Stimulated activated CD4-positive, alpha-beta T cell treated with anti-CD3 and anti-CD28 coated beads, Interleukin-4, amount 100 ng/mL, for 24 hours (primary cell): ENCODE results near the gene PRRG2.
A peak's percentile ranks its signal among the peaks of the same experiment; 100 is the strongest.

Experiments
- DNase-seq: peaks from one replicate; pipeline ENCODE4 v3.0.0-alpha.2; 2020

PRRG2 gene

GRCh38 chr19:49581007-49581508 lies at the start of gene PRRG2:
PRRG2 (plus strand) TSS chr19:49581316; CDS start chr19:49583220, 1,904 bp downstream.
- no peak for DNase-seq

- peak; percentile 82 for DNase-seq
Observed at GRCh38 chr19:49533551-49534488, 47.3 kb upstream of the PRRG2 start.

- no peak for DNase-seq
Observed at GRCh38 chr19:49534632-49535385, 46.3 kb upstream of the PRRG2 start.

DNA sequence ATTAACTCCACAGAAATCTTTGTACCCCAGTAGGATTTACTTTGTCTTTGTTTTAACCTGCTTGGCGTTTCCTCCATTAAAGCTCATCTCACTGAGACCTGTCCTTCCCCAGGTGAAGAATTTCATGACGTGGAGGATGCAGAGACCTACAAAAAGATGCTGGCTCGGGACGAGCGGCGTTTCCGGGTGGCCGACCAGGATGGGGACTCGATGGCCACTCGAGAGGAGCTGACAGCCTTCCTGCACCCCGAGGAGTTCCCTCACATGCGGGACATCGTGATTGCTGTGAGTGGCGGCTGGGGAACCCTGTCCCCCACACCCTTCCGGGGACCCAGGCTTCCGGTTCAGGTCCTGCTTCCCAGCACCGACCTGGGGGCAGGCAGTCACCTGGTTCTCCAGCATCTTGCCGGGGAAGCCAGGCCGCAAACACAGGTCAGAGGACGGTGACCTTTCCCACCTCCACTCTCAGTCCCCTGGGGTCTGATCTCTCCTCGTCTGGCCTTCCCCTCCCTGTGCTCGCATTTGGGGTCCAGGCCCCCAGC lies 44.1 kb upstream of the PRRG2 start:
- no peak for DNase-seq

- DNase-seq = no peak
Observed at GRCh38 chr19:49538643-49539042, 42.5 kb upstream of the PRRG2 start.

GRCh38 chr19:49539192-49539952 lies 41.7 kb upstream of the PRRG2 start:
- no peak for DNase-seq

- no peak for DNase-seq
Observed at GRCh38 chr19:49541914-49542313, 39.2 kb upstream of the PRRG2 start.

- no peak for DNase-seq
Observed at GRCh38 chr19:49542446-49542845, 38.7 kb upstream of the PRRG2 start.

GRCh38 chr19:49543032-49543431 lies 38.1 kb upstream of the PRRG2 start:
- no peak for DNase-seq

GRCh38 chr19:49544154-49544553 lies 37.0 kb upstream of the PRRG2 start:
- DNase-seq = no peak

- peak; percentile 77 for DNase-seq
Observed at GRCh38 chr19:49546825-49547565, 34.1 kb upstream of the PRRG2 start.

GRCh38 chr19:49549045-49549444 lies 32.1 kb upstream of the PRRG2 start:
- no peak for DNase-seq

- no peak for DNase-seq
Observed at GRCh38 chr19:49551531-49551930, 29.6 kb upstream of the PRRG2 start.

- DNase-seq = peak; percentile 25
Observed at GRCh38 chr19:49552749-49553148, 28.4 kb upstream of the PRRG2 start.

GRCh38 chr19:49553451-49554271 lies 27.5 kb upstream of the PRRG2 start:
- DNase-seq = peak; percentile 76

- peak; percentile 43 for DNase-seq
Observed at GRCh38 chr19:49554701-49555181, 26.4 kb upstream of the PRRG2 start.

DNA sequence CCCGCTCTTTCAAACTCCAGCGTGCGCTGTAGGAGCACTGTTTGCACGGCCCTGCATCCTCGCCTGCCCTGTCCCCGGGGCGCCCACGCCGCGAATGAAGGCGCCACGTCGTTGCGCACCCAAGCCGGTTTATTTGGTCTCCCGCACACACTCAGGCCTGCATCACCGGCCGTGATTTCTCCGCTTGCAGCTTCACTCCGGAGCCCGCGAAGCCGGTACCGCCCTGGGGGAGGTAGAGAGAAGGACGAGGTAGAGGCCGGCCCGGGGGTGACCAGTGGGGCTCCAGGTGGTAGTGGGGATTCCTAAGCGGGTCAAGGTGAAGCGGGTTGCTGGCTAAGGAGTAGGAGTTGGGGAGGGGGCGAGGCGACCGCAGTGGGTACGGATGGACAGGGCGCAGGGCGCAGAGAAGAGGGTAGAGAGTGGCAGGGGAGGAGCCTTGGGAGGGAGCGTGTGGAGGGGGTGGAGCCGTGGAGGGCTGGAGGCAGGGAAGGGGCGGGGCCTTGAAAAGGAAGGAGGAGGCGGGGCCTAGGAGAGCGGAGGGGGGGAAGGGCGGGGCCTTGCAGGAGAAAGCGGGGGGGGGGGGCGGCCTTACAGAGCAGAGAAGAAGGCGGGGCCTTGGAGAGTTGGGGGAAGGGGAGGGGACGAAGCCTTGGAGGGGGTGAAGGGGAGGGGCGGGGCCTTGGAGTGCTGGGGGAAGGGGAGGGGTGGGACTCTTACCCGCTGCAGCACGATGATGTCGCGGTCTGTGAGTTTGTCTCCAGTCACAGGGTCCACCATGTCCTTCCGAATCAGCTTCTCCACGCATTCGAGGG lies 25.3 kb upstream of the PRRG2 start:
- DNase-seq = peak; percentile 75

GRCh38 chr19:49556412-49557398 lies 24.4 kb upstream of the PRRG2 start:
- no peak for DNase-seq
